Lower leg skin (tissue), 3 donors: ENCODE results near the gene FAM78A.

Experiments used
- POLR2A ChIP-seq, 2 donors: fragments of 450-650 bp; IDR thresholded peaks; one replicate each; pipeline ENCODE4 v1.6.1; 2016 to 2017; ENCODE audit warnings: antibody characterized with exemption in 2 of 2, mild to moderate bottlenecking in 1 of 2, moderate library complexity in 1 of 2
- TF ChIP-seq, protein P1 (sequence below), 3 donors: fragments of 450-650 bp; IDR thresholded peaks; one replicate each; pipeline ENCODE4 v1.5.1; 2016; ENCODE audit warnings: antibody characterized with exemption in 3 of 3, mild to moderate bottlenecking in 3 of 3, moderate library complexity in 2 of 3

DNA sequence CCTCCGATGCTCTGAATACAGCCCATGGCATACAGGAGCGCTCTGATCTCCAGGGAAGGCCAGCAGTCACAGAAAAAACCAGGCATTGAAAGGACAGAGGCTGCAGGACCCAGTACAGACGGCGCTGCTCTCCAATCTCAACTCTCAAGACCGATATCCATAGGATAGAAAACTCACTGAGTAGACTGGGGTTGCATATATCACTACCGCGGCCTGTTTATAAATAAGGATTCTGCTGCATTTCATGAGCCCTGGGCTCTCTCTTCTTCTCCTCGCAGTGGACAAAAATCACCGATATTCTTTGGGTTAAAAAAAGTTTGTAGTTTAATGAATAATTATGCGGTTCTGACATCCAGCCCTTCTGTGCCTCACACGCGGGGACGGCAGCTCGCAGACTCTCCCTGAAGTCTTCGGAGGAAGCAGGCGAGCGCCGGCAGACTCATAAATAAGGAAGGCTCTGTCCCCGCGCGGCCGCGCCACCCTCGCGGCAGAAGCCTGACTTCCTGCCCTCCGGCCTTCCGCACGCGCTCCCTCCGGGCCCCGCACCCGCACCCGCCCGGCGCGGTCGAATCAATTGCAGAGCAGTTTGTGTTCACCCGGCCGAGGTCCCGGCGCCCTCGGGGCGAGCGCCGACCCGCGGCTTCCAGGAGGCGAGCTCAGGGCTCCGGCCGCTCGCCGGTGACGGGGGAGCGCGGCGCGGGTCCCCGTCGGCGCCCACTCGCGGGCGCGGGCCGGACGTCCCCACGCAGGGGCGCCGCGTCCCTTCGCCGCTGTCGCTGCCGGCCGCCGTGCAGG, at the start of gene FAM78A:
- TF ChIP-seq, protein P1, sequence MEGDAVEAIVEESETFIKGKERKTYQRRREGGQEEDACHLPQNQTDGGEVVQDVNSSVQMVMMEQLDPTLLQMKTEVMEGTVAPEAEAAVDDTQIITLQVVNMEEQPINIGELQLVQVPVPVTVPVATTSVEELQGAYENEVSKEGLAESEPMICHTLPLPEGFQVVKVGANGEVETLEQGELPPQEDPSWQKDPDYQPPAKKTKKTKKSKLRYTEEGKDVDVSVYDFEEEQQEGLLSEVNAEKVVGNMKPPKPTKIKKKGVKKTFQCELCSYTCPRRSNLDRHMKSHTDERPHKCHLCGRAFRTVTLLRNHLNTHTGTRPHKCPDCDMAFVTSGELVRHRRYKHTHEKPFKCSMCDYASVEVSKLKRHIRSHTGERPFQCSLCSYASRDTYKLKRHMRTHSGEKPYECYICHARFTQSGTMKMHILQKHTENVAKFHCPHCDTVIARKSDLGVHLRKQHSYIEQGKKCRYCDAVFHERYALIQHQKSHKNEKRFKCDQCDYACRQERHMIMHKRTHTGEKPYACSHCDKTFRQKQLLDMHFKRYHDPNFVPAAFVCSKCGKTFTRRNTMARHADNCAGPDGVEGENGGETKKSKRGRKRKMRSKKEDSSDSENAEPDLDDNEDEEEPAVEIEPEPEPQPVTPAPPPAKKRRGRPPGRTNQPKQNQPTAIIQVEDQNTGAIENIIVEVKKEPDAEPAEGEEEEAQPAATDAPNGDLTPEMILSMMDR (IDR thresholded peaks at IDR 0.05): no peak
- TF ChIP-seq POLR2A (IDR thresholded peaks at IDR 0.05): no peak
